ENCODE results near the gene NOSTRIN.

GRCh38 chr2:168912466-168912865 lies 110.0 kb downstream of the NOSTRIN start:
- TF ChIP-seq, protein P1, sequence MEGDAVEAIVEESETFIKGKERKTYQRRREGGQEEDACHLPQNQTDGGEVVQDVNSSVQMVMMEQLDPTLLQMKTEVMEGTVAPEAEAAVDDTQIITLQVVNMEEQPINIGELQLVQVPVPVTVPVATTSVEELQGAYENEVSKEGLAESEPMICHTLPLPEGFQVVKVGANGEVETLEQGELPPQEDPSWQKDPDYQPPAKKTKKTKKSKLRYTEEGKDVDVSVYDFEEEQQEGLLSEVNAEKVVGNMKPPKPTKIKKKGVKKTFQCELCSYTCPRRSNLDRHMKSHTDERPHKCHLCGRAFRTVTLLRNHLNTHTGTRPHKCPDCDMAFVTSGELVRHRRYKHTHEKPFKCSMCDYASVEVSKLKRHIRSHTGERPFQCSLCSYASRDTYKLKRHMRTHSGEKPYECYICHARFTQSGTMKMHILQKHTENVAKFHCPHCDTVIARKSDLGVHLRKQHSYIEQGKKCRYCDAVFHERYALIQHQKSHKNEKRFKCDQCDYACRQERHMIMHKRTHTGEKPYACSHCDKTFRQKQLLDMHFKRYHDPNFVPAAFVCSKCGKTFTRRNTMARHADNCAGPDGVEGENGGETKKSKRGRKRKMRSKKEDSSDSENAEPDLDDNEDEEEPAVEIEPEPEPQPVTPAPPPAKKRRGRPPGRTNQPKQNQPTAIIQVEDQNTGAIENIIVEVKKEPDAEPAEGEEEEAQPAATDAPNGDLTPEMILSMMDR (IDR thresholded peaks at IDR 0.05; ENCODE audit: low read depth, low read length) = no peak
- TF ChIP-seq POLR2A (IDR thresholded peaks at IDR 0.05; ENCODE audit: extremely low read depth, insufficient read length) = no peak
- TF ChIP-seq MYC (IDR thresholded peaks at IDR 0.05; ENCODE audit: low read depth, low read length) = no peak
- TF ChIP-seq MAX (IDR thresholded peaks at IDR 0.05; ENCODE audit: low read depth, low read length) = no peak
